NCI-H1694 treated with DMSO at 0.1 percent for 48 hours (cell line): Measurements from ENCODE around the gene MYO15B.

Experiments
- DNase-seq: peaks from one replicate; lab custom pipeline; 2025; lab: John Stamatoyannopoulos, UW

The MYO15B gene

DNA sequence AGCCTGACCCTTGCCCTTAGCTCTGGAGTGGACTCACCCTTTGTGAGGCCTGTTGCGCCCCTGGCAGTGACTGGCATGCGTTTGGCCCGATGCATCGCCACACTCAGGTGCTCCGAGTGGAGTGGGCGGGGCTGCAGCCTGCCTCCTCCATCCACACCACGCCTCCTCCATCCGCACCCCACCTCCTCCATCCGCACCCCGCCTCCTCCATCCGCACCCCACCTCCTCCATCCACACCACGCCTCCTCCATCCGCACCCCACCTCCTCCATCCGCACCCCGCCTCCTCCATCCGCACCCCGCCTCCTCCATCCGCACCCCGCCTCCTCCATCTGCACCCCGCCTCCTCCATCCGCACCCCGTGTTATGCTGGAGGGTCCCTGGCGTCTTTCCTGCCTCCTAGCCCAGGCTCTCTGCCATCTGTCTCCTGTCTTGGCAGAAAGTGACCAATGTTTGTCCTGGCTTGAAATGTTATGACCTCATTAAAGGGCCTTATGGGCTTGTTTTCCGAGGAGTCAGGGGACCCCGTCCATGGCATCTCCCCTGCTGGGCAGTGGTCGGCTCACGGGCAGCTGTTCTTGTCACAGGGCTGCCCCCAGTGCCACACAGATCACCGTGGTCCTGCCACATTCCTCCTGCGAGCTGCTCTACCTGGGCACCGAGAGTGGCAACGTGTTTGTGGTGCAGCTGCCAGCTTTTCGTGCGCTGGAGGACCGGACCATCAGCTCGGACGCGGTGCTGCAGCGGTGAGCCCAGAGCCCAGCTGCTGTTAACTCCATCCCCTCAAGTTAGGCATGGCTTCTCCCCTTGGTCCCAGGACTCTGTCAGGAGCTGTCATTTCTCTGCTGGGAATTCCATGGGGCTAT is 28.7 kb upstream of the MYO15B start:
- no peak for DNase-seq

- DNase-seq = no peak
Observed at GRCh38 chr17:75559958-75560533, 27.6 kb upstream of the MYO15B start.

- no peak for DNase-seq
Observed at GRCh38 chr17:75561927-75562603, 25.5 kb upstream of the MYO15B start.

GRCh38 chr17:75563063-75563758 is 24.4 kb upstream of the MYO15B start:
- DNase-seq = no peak

DNA sequence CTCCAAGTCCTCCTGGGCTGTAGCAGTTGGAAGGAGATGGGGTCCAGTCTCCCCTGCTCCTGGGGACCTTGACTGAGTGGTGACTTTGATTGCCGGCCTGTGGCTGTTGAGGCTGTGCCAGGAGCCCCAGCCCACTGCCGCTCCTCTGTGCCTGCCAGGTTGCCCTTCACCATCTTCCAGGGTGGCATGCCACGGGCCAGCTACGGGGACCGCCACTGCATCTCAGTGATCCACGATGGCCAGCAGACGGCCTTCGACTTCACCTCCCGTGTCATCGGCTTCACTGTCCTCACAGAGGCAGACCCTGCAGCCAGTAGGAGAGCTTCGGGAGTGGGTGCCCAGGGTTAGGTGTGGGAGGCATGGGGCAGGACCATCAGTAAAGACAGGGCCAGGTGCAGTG is 23.4 kb upstream of the MYO15B start:
- DNase-seq = no peak

- no peak for DNase-seq
Observed at GRCh38 chr17:75565066-75565465, 22.5 kb upstream of the MYO15B start.

- no peak for DNase-seq
Observed at GRCh38 chr17:75565618-75566017, 22.0 kb upstream of the MYO15B start.

DNA sequence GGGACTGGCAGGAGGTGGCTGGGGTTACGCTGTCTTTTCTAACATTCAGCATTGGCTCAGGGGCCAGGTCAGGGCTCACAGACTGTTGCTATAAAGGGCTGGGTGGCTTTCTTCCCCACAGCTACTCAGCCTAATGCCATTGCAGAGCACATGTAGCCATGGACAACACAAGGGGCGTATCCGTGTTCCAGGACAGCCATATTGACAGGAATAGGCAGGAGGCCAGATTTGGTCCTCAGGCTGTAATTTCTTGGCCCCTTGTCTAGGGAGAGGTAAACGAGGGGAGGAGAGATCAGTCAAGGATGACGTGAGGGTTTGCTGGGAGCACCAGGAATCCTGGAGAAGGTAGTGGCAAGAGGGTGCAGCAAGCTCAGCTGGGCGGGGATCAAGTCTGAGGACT is 21.2 kb upstream of the MYO15B start:
- DNase-seq = no peak

GRCh38 chr17:75566834-75567233 is 20.8 kb upstream of the MYO15B start:
- no peak for DNase-seq

GRCh38 chr17:75568412-75569255 is 19.0 kb upstream of the MYO15B start:
- DNase-seq = no peak

GRCh38 chr17:75570034-75570676 is 17.4 kb upstream of the MYO15B start:
- DNase-seq = no peak

GRCh38 chr17:75570772-75571171 is 16.8 kb upstream of the MYO15B start:
- no peak for DNase-seq

- DNase-seq = no peak
Observed at GRCh38 chr17:75571197-75571884, 16.3 kb upstream of the MYO15B start.

DNA sequence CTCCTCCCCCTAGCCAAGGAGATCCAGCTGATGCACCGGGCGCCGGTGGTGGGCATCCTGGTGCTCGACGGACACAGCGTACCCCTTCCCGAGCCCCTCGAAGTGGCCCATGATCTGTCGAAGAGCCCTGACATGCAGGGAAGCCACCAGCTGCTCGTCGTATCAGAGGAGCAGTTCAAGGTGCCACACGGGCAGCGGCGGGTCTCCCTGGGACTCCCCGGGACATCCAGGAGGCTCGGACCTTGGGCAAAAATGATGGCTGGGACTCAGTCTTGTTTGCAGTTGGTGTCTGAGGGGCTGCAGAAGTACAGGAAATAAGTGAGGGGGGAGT is 15.8 kb upstream of the MYO15B start:
- no peak for DNase-seq

DNA sequence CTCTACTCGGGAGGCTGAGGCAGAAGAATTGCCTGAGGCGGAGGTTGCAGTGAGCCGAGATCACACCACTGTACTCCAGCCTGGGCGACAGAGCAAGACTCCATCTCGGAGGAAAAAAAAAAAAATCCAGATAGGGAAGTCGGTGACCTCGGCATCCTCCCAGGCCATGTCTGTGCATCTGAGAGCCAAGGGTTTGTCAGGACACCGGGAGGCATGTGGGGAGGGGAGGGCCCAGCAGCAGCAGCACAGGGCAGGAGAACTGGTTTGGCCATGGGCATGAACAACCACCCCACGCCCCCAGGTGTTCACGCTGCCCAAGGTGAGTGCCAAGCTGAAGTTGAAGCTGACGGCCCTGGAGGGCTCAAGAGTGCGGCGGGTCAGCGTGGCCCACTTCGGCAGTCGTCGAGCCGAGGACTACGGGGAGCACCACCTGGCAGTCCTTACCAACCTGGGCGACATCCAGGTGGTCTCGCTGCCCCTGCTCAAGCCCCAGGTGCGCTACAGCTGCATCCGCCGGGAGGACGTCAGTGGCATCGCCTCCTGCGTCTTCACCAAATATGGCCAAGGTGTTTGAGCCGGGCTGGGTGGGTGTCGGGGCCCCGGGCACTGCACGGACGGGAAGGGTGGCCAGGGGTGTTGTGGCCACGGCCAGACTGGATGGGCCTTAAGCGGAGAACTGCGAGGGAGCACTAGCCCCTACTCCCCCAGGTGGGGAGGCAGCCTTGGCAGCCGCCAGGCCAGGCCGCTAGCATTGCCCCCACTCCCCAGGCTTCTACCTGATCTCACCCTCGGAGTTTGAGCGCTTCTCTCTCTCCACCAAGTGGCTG is 14.7 kb upstream of the MYO15B start:
- DNase-seq = no peak

DNA sequence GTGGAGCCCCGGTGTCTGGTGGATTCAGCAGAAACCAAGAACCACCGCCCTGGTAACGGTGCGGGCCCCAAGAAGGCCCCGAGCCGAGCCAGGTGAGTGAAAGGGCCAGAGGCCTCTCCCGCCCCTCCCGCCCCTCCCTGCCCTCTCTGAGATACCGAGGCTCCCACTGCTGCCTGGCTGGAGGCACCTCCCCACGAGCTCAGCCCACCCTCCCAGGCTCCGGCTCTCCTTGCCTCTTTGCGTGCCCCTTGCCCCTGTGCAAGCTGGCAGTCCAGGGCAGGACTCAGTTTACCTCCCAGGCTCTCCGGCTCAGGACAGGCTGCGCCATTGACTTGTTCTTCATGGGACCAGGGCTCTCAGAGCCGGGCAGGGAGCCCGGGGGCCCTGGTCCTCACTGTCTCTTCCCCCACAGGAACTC is 14.1 kb upstream of the MYO15B start:
- no peak for DNase-seq

GRCh38 chr17:75573994-75574393 is 13.6 kb upstream of the MYO15B start:
- DNase-seq = no peak

- DNase-seq = no peak
Observed at GRCh38 chr17:75574404-75575036, 13.1 kb upstream of the MYO15B start.

DNA sequence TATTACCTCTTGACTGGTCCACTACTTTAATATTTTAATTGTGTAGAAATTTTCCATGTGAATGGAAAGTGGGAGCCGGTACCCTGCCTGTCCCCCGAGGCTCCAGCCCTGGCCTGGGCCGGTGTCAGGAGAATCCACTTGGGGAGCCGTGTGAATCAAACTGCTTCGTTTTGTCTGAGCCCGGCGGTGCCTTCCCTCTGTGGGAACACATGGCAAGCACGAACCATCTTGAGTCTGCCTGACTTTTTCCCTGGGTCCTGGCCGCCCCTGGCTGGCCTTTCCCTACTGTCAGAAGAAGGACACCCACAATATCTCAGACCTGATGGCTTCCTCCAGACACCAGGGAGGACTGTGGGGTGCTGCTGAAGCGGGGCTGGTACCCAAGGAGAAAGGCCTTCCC is 12.4 kb upstream of the MYO15B start:
- no peak for DNase-seq
